Measurements from ENCODE around the gene TPM1. TPM values are rescaled to one million over a fixed set of nuclear protein-coding genes. Genes with fewer than 3 reads are reported as not detected.

The TPM1 gene
- total RNA-seq, 4 donors from 2014 or later = 85.4 to 182 (median 127) TPM

GRCh38 chr15:63012444-63012843 lies 30.1 kb upstream of the TPM1 start:
- Histone ChIP-seq H3K27ac (no peak overlapping the region), H3K36me3 (no peaks in the 10 kb centered on the region), H3K9me3 (no peaks in the 10 kb centered on the region), H3K4me1 (peaks cover 4% of the 10 kb centered on the region), H3K27me3 (no peaks in the 10 kb centered on the region), H3K4me3 (no peak overlapping the region)
- DNase-seq (ENCODE audit: low spot score in 2 of 2) = no peak
- WGBS = 100% methylated on average over 6 of the region's 6 CpGs
- no peak for TF ChIP-seq EP300 (IDR thresholded peaks at IDR 0.05)

DNA sequence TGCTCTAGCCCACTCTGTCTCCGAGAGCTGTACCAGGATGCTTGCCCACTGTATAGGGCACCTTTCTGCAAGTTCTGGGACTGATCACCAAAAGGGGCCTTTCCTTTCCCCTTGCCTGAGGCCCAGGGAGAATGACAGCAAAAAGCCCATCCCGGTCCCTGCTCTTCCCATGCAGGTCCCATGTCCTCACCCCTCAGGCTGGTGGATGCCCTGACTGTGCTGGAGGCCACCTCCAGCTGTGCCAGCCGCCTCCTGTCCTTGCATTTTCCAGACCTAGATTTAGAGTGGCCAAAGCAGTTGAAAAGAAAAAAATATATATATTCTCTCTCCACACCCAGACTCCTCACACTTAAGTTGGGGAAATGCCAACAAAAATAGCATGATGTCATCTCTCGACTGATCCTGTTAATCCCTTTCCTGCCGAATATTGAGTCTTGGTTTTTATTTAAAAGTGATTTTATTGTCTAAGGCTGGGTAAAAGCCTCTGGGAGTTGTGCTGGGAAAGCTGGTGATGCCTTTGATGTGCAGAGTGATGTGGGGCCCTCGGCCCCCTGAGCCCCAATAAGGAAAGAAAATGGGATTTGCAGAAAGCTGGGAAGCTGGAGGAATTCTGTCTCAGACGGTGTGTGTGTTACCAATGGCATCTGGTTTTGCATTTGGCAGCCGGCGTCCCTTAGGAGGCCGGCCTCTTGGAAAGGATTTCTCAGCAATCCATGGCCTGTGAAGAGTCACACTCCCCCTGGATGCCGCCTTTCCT lies 29.3 kb upstream of the TPM1 start:
- H3K27me3 ChIP-seq = no peaks in the 10 kb centered on the region
- peaks cover 4% of the 10 kb centered on the region for H3K4me1 ChIP-seq
- TF ChIP-seq POLR2AphosphoS5 (IDR thresholded peaks at IDR 0.05) (no peak), CTCF (IDR thresholded peaks at IDR 0.05) (no peak), EP300 (IDR thresholded peaks at IDR 0.05) (no peak), POLR2A (IDR thresholded peaks at IDR 0.05) (no peak)
- 56% methylated on average over 11 of the region's 11 CpGs for WGBS
- H3K4me3 ChIP-seq = no peak overlapping the region
- DNase-seq (ENCODE audit: low spot score in 2 of 2) = no peak
- H3K27ac ChIP-seq = no peak overlapping the region
- H3K9me3 ChIP-seq = no peaks in the 10 kb centered on the region
- no peaks in the 10 kb centered on the region for H3K36me3 ChIP-seq

GRCh38 chr15:63014578-63014977 lies 28.0 kb upstream of the TPM1 start:
- H3K36me3 ChIP-seq = no peaks in the 10 kb centered on the region
- no peak for TF ChIP-seq CTCF (IDR thresholded peaks at IDR 0.05)
- TF ChIP-seq EP300 (IDR thresholded peaks at IDR 0.05) = no peak
- no peak for TF ChIP-seq POLR2A (IDR thresholded peaks at IDR 0.05)
- TF ChIP-seq POLR2AphosphoS5 (IDR thresholded peaks at IDR 0.05) = no peak
- no peak overlapping the region for H3K4me3 ChIP-seq
- peaks cover 4% of the 10 kb centered on the region for H3K4me1 ChIP-seq
- H3K9me3 ChIP-seq = no peaks in the 10 kb centered on the region
- no peak for DNase-seq (ENCODE audit: low spot score in 2 of 2)
- peak overlapping the region; percentile 68 for H3K27ac ChIP-seq
- H3K27me3 ChIP-seq = no peaks in the 10 kb centered on the region
- 88% methylated on average over 4 of the region's 4 CpGs for whole genome bisulfite sequencing

- WGBS = 43% methylated on average over 1 of the region's 1 CpG
- Histone ChIP-seq H3K36me3 (no peaks in the 10 kb centered on the region), H3K27me3 (no peaks in the 10 kb centered on the region), H3K9me3 (no peaks in the 10 kb centered on the region), H3K27ac (peak overlapping the region; percentile 69), H3K4me1 (peaks cover 4% of the 10 kb centered on the region), H3K4me3 (no peak overlapping the region)
- no peak for DNase-seq (ENCODE audit: low spot score in 2 of 2)
- no peak for TF ChIP-seq EP300 (IDR thresholded peaks at IDR 0.05)
- TF ChIP-seq CTCF (IDR thresholded peaks at IDR 0.05) = no peak
- no peak for TF ChIP-seq POLR2AphosphoS5 (IDR thresholded peaks at IDR 0.05)
- TF ChIP-seq POLR2A (IDR thresholded peaks at IDR 0.05) = no peak
Observed at GRCh38 chr15:63015618-63016017, 26.9 kb upstream of the TPM1 start.

DNA sequence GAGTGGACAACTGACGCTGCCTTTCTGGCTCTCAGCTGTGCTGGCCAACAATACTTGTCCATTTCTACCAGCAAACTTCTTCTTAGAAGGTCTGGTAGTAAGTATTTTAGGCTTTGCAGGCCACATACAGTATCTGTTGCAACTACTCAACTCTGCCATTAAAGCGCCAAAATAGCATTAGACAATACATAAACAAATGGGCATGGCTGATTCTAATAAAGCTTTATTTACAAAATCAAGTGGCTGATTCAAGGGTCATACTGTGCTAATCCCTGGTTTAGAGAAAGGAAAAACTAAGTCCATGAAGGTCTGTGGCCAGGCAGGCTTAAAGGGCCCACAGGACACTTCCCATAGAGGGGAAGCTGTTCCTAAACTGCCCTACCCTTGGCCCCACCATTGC lies 26.3 kb upstream of the TPM1 start:
- TF ChIP-seq POLR2AphosphoS5 (IDR thresholded peaks at IDR 0.05) (no peak), POLR2A (IDR thresholded peaks at IDR 0.05) (no peak), EP300 (IDR thresholded peaks at IDR 0.05) (no peak), CTCF (IDR thresholded peaks at IDR 0.05) (no peak)
- Histone ChIP-seq H3K9me3 (no peaks in the 10 kb centered on the region), H3K36me3 (no peaks in the 10 kb centered on the region), H3K27ac (peak overlapping the region; percentile 69), H3K4me1 (peaks cover 4% of the 10 kb centered on the region), H3K27me3 (no peaks in the 10 kb centered on the region), H3K4me3 (no peak overlapping the region)
- no peak for DNase-seq (ENCODE audit: low spot score in 2 of 2)
- 96% methylated on average over 2 of the region's 2 CpGs for WGBS

Measured in suprapubic skin (tissue), 4 donors.